IPS-NIHi11 (cell line): ENCODE data around the gene INHBC.
"Not testable (repeated sequence)": the region's sequence is repeated elsewhere in the genome, so short reads cannot be mapped to it uniquely, and the experiment has no call there.

Experiments
- DNase-seq: peaks from one replicate; pipeline ENCODE4 v3.0.0; 2012; ENCODE audit warnings: mixed read lengths, low spot score

INHBC gene, protein sequence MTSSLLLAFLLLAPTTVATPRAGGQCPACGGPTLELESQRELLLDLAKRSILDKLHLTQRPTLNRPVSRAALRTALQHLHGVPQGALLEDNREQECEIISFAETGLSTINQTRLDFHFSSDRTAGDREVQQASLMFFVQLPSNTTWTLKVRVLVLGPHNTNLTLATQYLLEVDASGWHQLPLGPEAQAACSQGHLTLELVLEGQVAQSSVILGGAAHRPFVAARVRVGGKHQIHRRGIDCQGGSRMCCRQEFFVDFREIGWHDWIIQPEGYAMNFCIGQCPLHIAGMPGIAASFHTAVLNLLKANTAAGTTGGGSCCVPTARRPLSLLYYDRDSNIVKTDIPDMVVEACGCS

GRCh38 chr12:57434517-57435223 lies at the start of gene INHBC:
Gene INHBC, plus strand, starts transcription at chr12:57434784. Its CDS starts 103 bp downstream, at chr12:57434887.
- DNase-seq = no peak

GRCh38 chr12:57385586-57385985 lies 49.0 kb upstream of the INHBC start:
- DNase-seq = no peak

- DNase-seq = no peak
These were observed 48.3 kb upstream of the INHBC start for GRCh38 chr12:57386187-57386720.

- no peak for DNase-seq
These were observed 46.2 kb upstream of the INHBC start for GRCh38 chr12:57388425-57388824.

GRCh38 chr12:57389033-57389432 lies 45.6 kb upstream of the INHBC start:
- DNase-seq = no peak

DNA sequence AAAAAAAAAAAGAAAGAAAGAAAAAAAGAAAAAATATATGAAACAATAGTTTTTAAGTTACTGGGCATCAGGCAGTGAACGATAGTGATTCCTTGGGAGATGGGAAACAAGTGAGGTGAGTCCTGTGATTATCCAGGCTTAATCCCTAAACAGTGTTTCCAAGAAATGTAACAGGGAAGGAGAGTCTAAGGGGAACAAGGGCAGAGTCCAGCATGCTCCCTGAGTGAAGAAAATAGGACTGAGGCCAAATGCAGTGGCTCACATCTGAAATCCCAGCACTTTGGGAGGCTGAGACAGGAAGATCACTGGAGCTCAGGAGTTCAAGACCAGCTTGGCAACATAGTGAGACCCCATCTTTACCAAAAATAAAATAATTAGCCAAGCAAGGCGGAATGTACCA lies 44.4 kb upstream of the INHBC start:
- no peak for DNase-seq

DNA sequence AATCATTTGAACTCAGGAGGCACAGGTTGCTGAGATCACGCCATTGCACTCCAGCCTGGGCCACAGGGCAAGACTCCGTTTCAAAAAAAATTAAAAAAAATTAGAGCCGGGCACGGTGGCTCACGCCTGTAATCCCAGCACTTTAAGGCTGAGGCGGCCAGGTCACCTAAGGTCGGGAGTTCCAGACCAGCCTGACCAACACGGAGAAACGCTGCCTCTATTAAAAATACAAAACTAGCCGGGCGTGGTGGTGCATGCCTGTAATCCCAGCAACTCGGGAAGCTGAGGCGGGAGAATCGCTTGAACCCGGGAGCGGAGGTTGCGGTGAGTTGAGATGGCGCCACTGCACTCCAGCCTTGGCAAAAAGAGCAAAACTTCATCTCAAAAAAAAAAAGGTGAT lies 39.5 kb upstream of the INHBC start:
- DNase-seq = no peak

DNA sequence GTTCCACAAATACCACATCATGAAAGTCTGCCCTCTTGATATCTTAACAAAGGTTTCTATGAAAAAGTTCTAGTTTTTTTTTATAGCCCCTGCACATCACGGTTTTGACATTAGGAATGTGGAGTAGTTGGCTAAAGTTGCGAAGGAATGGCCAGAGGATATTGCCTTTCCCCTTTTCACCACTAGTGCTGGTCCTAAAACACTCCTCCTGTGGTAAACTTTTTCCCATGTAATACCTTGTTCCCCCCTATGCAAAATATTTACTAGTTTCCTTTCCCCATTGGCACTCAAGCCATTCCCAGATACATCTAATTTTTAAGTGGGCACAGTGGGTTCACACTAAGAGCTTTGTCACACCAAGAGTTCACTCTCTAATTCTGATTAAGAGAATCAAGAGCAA lies 37.1 kb upstream of the INHBC start:
- DNase-seq = no peak

DNA sequence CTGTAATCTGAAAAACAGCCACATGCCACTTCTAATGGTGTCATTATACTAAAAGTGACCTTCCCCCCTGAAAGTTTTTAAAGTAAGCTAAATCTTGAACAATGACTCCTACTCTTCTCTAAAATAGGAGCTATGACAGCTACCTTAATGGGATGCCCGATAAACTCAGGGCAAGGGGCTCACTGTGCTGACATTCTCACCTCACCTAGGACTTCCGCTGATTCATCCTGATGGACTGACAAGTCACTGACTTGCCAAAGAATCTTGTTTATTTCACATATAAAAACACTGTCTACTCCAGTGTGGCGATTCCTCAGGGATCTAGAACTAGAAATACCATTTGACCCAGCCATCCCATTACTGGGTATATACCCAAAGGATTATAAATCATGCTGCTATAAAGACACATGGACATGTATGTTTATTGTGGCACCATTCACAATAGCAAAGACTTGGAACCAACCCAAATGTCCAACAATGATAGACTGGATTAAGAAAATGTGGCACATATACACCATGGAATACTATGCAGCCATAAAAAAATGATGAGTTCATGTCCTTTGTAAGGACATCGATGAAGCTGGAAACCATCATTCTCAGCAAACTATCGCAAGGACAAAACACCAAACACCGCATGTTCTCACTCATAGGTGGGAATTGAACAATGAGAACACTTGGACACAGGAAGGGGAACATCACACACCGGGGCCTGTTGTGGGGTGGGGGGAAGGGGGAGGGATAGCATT lies 34.7 kb upstream of the INHBC start:
- DNase-seq = not testable (repeated sequence)

- no peak for DNase-seq
These were observed 33.4 kb upstream of the INHBC start for GRCh38 chr12:57401165-57401564.

DNA sequence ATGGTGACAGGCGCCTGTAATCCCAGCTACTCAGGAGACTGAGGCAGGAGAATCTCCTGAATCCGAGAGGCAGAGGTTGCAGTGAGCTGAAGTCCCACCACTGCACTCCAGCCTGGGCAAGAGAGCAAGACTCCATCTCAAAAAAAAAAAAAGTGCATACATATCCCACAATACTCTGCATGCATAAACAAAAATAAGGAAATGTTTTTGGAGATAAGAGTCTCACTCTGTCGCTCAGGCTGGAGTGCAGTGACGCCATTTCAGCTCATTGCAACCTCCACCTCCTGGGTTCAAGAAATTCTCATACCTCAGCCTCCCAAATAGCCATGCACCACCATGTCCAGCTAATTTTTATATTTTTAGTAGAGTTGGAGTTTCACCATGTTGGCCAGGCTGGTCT lies 32.4 kb upstream of the INHBC start:
- DNase-seq = not testable (repeated sequence)

DNA sequence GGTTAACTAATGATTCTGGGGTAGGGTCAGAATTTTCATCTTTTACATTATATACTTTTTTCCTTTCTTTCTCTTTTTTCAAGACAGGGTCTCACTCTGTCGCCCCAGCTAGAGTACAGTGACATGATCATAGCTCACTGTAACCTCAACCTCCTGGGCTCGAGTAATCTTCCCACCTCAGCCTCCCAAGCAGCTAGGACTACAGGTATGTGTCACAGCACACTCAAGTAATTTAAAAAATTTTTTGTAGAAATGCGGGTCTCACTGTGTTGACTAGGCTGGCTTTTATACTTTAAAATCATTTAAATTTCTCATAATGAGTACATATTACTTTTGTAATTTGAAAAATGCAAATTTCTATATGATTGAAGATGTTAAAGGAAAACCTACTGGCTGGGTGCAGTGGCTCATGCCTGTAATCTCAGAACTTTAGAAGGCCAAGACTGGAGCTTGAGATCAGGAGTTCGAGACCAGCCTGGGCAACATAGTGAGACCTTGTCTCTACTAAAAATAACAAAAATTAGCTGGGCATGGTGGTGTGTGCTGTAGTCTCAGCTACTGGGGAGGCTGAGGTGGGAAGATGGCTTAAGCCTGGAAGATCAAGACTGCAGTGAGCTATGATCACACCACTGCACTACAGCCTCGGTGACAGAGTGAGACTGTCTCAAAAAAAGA lies 29.5 kb upstream of the INHBC start:
- no peak for DNase-seq

DNA sequence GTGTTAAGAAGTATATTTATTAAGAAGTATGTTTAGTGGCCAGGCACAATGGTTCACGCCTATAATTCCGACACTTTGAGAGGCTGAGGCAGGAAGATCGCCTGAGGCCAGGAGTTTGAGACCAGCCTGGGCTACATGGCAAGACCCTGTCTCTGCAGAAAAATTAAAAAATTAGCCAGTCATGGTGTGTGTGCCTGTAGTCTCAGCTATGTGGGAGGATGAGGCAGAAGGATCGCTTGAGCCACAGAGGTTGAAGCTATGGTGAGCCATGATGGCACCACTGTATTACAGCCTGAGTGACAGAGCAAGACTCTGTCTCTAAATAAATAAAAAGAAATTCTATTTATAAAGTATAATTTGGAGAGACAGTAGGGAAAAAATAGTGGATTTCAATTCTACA lies 24.1 kb upstream of the INHBC start:
- no peak for DNase-seq

DNA sequence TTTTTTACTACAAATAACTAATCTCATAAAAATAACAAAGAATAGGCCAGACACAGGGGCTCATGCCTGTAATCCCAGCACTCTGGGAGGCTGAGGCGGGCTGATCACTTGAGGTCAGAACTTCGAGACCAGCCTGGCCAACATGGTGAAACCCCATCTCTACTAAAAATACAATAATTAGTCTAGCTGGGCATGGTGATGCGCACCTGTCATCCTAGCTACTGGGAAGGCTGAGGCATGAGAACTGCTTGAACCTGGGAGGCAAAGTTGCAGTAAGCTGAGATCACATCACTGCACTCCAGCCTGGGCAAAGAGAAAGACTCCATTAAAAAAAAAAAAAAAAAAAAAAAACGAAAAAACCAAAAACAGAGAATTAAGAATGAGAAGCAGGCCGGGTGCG lies 20.4 kb upstream of the INHBC start:
- not testable (repeated sequence) for DNase-seq

- no peak for DNase-seq
These were observed 19.5 kb upstream of the INHBC start for GRCh38 chr12:57415088-57415487.

GRCh38 chr12:57416039-57416996 lies 18.3 kb upstream of the INHBC start:
- no peak for DNase-seq

GRCh38 chr12:57418255-57418654 lies 16.3 kb upstream of the INHBC start:
- no peak for DNase-seq

DNA sequence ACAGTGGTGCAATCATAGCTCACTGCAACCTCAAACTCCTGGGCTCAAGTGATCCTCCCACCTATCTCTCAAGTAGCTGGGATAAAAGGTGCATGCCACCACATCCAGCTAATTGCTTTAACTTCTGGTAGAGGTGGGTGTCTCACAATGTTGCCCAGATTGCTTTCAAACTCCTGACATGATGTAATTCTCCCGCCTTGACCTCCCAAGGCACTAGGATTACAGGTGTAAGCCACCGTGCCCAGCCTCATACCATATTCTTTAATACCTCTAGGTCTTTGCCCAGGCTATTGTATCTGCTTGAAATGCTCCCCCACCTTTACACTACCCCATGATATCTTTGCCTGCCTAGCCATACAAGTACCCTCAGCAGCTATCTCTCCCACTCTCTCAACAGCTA lies 15.1 kb upstream of the INHBC start:
- DNase-seq = no peak

- DNase-seq = no peak
These were observed 14.1 kb upstream of the INHBC start for GRCh38 chr12:57420482-57420881.

GRCh38 chr12:57426948-57427347 lies 7.6 kb upstream of the INHBC start:
- DNase-seq = not testable (repeated sequence)

GRCh38 chr12:57428965-57429364 lies 5.6 kb upstream of the INHBC start:
- DNase-seq = no peak
